Measurements from ENCODE around the gene C16orf92.

DNA sequence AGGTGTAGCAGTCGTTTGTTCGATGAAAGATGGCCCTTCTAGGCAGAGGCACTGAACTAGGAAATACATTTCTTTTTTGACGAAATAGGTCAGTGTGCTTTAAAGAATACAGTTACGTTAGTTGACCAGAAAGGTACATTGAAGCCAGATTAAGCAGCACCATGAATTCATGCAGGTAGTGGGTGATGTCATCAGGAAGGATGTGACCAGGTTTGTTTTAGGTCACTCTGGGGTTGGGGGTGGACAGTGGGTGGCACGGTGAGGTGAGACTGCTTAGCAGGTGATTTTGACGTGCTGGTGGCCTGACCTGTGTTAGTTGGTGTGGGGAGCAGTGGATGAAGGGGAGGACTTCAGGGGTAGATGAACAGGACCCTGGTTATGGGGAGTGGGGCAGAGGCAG lies 23.4 kb upstream of the C16orf92 start:
- TF ChIP-seq, protein P1, sequence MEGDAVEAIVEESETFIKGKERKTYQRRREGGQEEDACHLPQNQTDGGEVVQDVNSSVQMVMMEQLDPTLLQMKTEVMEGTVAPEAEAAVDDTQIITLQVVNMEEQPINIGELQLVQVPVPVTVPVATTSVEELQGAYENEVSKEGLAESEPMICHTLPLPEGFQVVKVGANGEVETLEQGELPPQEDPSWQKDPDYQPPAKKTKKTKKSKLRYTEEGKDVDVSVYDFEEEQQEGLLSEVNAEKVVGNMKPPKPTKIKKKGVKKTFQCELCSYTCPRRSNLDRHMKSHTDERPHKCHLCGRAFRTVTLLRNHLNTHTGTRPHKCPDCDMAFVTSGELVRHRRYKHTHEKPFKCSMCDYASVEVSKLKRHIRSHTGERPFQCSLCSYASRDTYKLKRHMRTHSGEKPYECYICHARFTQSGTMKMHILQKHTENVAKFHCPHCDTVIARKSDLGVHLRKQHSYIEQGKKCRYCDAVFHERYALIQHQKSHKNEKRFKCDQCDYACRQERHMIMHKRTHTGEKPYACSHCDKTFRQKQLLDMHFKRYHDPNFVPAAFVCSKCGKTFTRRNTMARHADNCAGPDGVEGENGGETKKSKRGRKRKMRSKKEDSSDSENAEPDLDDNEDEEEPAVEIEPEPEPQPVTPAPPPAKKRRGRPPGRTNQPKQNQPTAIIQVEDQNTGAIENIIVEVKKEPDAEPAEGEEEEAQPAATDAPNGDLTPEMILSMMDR (conservative IDR thresholded peaks at IDR 0.05): no peak
- TF ChIP-seq ZFX (IDR thresholded peaks at IDR 0.05): no peak
